Ishikawa (cell line): ENCODE results near the gene PRR11.

ENCODE experiments used
- CEBPB ChIP-seq: IDR thresholded peaks from 2 replicates; pipeline ENCODE4 v1.6.1; 2012
- CREB1 ChIP-seq: IDR thresholded peaks from 2 replicates; pipeline ENCODE4 v1.6.1; 2012; ENCODE audit warnings: low read depth
- EP300 ChIP-seq: IDR thresholded peaks from 2 replicates; pipeline ENCODE4 v1.6.1; 2012; ENCODE audit warnings: borderline replicate concordance
- FOXM1 ChIP-seq: IDR thresholded peaks from 2 replicates; pipeline ENCODE4 v1.6.1; 2012; ENCODE audit warnings: low read depth, borderline replicate concordance
- MAX ChIP-seq: IDR thresholded peaks from 2 replicates; pipeline ENCODE4 v1.6.1; 2012
- RAD21 ChIP-seq: IDR thresholded peaks from 2 replicates; pipeline ENCODE4 v1.6.1; 2012; ENCODE audit warnings: low read depth
- REST ChIP-seq: IDR thresholded peaks from 2 replicates; pipeline ENCODE4 v1.6.1; 2012; ENCODE audit warnings: low read depth, mild to moderate bottlenecking
- TAF1 ChIP-seq: IDR thresholded peaks from 2 replicates; pipeline ENCODE4 v1.6.1; 2012; ENCODE audit warnings: low read depth, mild to moderate bottlenecking
- TCF12 ChIP-seq: IDR thresholded peaks from 2 replicates; pipeline ENCODE4 v1.6.1; 2012; ENCODE audit warnings: low read depth
- TEAD4 ChIP-seq: IDR thresholded peaks from 2 replicates; pipeline ENCODE4 v1.6.1; 2012
- USF1 ChIP-seq: IDR thresholded peaks from 2 replicates; pipeline ENCODE4 v1.6.1; 2012
- YY1 ChIP-seq: IDR thresholded peaks from 2 replicates; pipeline ENCODE4 v1.6.1; 2012; ENCODE audit warnings: low read depth

- no peak for TF ChIP-seq RAD21
- TF ChIP-seq TAF1: no peak
- no peak for TF ChIP-seq EP300
- no peak for TF ChIP-seq USF1
- TF ChIP-seq YY1: no peak
- no peak for TF ChIP-seq TCF12
- no peak for TF ChIP-seq MAX
- no peak for TF ChIP-seq FOXM1
- TF ChIP-seq CEBPB: no peak
- TF ChIP-seq REST: no peak
- TF ChIP-seq CREB1: no peak
- no peak for TF ChIP-seq TEAD4
Observed at GRCh38 chr17:59238906-59239305, 83.4 kb downstream of the PRR11 start.
